Sigmoid colon (tissue), 4 donors: ENCODE data around the gene CABP7.

Experiments used
- CTCF ChIP-seq, 4 experiments: fragments of 450-650 bp in 3 of 4; fragments of 200-600 bp in 1 of 4; IDR thresholded peaks; one replicate each; pipeline ENCODE4 v1.5.1; 2016 to 2019; ENCODE audit warnings: antibody characterized with exemption in 4 of 4, mild to moderate bottlenecking in 3 of 4, moderate library complexity in 2 of 4
- EP300 ChIP-seq, 4 donors: sonication (generic); formaldehyde crosslinking; IDR thresholded peaks; one replicate each; pipeline ENCODE4 v1.6.1; 2017; ENCODE audit warnings: antibody characterized with exemption in 4 of 4
- POLR2A ChIP-seq, 2 donors: fragments of 450-650 bp; IDR thresholded peaks; one replicate each; pipeline ENCODE4 v1.6.1; 2016; ENCODE audit warnings: antibody characterized with exemption in 2 of 2, mild to moderate bottlenecking in 2 of 2, moderate library complexity in 2 of 2
- POLR2AphosphoS5 ChIP-seq, 4 donors: sonication (generic); formaldehyde crosslinking; IDR thresholded peaks; one replicate each; pipeline ENCODE4 v1.6.1; 2017; ENCODE audit warnings: antibody characterized with exemption in 4 of 4

- TF ChIP-seq CTCF (IDR thresholded peaks at IDR 0.05) (no peak), POLR2A (IDR thresholded peaks at IDR 0.05) (no peak), EP300 (IDR thresholded peaks at IDR 0.05) (no peak), POLR2AphosphoS5 (IDR thresholded peaks at IDR 0.05) (no peak)
Measured at GRCh38 chr22:29739346-29739875, 19.6 kb downstream of the CABP7 start.
